Left lobe of liver (tissue), 2 donors: ENCODE measurements around the gene FSTL5. TPM values are rescaled to one million over a fixed set of nuclear protein-coding genes. Genes with fewer than 3 reads are reported as not detected.

Experiments used
- ATAC-seq: fragments of 200-7000 bp; cut with Tn5 transposase; one replicate; pipeline ENCODE4 v1.9.1; 2020; ENCODE audit warnings: mild to moderate bottlenecking, moderate library complexity
- DNase-seq: peaks from one replicate; pipeline ENCODE4 v3.0.0-alpha.2; 2020; ENCODE audit warnings: low spot score
- total RNA-seq: library from RNA; stranded (reverse); gene quantifications from one replicate; pipeline ENCODE4 v1.2.1, GENCODE V29; 2021
- donor health status: DM: no; HTN: no; CAD: no; lungs with moderate emphysema.
- donor health status: DM: no; HTN: yes; CAD: no.

FSTL5 gene
- total RNA-seq, 1 donor from 2014 or later = 0.68 TPM

DNA sequence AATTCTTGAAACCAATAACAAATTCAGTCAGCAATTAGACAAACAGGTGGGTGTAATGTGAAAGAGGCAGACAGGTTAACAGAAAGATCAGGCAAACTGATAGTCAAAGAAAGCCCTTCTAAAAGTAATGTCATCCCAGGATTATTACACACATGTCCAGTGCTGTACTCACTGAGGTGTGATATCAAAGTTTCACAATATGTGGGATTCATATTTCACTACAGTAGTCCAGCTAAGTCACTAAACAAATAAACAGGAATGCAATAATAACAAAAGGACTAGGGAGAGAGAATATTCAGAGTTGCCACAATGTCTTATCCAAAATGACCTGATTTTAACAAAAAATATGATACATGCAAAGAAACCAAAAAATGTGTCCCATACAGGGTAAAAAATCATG, 787.5 kb downstream of the FSTL5 start:
- DNase-seq (no peak), ATAC-seq (no peak)

DNA sequence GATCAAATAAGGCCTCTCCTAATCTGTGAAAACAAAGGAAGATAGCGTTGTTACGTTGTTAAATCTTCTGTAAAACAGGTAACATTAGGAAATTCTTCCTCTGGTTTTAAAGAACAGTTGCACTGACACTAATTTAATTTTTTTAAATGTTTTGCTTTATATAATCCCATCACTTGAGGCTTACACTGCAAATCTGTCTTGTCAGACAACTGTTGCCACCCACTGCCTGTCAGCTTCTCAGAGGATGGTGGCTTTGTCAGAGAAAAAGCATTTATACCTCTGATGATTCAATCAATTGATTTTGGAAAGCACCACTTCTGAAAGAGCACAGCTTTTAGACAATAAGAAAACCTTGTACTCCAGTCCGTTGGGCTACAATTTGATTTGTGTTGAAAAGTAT, 799.1 kb downstream of the FSTL5 start:
- no peak for ATAC-seq
- no peak for DNase-seq

DNA sequence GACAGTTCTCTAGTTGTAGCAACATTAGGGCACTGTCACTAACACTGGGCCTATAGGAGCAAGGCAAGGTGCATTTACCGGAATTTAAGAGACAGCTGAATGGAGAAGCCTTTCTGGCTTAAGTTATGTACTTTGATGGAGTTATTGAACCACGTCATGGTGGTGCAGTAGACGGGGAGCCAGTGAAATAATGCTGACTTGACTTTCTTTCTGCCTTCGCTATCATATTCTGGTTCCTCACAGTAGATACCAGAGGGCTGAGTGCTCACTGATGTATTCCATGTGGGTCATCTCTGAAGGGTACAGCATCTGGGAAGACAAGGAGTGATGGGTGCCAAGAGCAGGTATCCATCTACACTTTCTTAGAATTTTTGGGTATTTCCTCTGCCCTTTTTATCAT, 802.8 kb downstream of the FSTL5 start:
- ATAC-seq (no peak), DNase-seq (no peak)

DNA sequence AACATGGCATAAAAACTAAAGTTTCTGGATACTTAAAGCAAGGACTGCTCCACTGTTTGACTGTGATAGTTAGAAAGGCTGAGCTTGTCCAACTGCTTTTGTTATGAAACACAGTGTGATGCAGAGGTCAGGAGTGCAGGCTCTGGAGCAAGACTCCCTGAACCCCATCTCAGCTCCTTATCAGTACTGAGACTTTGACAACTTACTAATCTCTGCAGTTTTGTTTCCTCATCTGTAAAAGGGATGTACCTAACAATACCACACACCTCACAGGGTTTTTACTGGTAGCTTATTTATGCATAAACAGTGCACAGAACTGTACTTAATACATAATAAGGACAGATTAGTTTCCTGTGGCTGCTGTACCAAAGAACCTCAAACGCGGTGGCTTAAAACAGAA, 804.3 kb downstream of the FSTL5 start:
- no peak for DNase-seq
- no peak for ATAC-seq

DNA sequence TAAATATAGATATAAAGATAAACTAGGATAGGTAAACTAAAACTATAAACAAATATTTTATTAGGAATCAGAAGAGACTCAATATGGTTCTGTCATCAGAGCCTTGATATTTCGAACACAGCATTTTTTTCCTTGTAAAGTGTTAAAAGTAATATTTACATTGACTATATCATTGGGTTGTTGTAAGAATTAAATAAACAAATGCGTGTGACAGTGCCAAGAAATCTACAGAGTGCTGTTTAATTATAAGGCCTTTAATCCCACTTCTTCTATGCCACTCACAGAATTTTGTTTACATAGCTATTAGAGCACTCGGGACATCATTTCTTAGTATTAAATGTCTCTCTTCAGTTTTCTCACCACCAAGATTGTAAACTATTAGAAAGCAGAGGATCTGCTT, 807.4 kb downstream of the FSTL5 start:
- ATAC-seq (no peak), DNase-seq (no peak)

DNA sequence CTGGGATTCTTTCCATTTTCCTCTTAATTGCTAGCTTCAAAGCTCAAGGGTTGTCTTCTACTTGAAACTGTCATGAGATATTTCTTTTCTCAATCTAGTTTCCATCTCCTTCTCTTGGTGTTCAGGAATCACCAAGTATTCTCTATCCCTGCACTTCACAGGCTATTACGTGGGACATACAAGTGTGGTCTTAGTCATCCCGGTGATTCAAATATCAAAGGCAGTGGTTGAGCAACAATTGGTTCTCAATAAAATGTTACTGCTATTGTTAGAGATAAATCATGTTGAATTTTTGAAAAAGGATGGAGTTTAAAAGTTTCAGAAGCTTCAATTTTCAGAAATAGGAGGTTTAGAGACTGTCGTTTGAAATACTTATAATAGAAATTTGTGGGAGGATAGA, 812.9 kb downstream of the FSTL5 start:
- ATAC-seq (no peak), DNase-seq (no peak)

DNA sequence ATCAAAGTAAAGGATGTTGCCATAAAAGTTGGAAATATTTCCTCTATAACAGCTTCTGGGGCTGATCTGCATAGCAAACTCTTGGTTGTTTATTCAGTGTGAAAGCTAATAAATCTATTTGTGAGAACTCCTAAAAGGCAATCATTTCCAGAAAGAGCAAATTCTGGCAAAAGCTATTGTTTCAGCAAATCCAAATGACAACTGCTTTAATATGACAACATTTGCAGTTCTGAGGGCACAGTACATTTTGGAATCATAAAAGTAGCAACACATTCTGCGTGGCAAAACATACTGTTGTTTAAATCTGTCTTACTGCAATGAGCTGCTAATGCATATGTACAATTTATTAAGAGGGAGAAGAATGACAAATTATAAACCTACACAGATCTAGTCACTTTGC, 818.1 kb downstream of the FSTL5 start:
- no peak for ATAC-seq
- DNase-seq = no peak

DNA sequence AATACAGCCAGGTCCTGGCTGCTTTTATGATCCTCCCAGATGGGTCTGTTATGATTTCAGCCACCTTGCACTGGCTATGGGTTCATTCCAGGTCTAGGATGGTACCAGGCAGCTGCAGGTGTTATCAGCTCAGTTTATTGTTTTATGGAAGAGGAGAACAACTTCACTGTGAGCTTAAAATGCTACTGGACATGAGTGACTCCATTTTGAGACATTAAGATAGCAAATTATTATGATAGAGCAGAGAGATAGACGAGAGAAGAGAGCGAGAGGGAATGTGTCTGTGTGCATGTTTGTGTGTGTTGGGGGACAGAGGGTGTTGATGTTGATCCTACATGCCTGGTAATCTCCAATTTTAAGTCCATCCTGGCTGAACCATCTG, 820.2 kb downstream of the FSTL5 start:
- ATAC-seq (no peak), DNase-seq (no peak)

DNA sequence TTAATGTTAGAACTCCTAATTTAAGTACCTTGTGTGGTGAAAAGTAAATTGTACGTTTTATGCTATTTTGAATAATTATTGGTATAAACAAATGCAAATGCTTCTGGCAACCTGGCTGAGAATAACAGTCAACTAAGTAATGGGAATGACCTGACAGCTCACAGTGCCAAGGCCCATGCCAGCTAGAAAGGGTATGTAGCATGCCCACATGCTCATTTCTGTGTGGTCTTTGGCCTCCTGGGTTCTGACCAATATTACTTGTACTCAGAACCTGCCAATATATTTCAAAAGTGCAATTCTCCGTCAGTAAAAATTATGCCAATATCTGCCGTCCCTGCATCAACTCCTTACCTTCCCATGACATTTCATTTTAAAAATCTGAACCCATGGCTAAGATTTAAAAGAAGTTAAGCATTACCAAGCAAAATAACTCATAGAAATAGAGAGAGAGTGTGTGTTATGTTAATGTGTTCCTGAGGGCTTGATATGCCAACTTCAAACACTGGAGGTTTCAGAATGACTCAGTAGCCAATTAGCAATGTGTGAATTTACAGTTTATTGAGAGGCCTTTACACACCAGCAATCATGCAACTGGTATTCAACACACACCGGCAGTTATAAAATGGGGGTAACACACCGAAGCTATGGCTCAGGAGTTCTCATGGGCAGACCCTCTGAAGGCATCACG, 820.8 kb downstream of the FSTL5 start:
- DNase-seq = no peak
- no peak for ATAC-seq

DNA sequence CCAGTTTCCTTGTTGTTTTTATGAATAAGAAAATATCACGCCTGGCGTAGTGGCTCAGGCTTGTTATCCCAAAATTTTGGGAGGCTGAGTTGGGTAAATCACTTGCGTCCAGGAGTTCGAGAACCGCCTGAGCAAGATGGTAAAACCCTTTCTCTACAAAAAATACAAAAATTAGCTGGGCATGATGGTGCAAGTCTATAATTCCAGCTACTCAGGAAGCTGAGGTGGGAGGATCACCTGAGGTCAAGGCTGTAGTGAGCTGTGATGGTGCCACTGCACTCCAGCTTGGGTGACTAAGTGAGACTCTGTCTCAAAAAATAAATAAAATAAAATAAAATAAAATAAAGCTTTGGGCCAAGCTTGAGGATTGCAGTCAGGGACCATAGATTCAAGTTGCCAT, 827.2 kb downstream of the FSTL5 start:
- no peak for ATAC-seq
- DNase-seq = no peak

DNA sequence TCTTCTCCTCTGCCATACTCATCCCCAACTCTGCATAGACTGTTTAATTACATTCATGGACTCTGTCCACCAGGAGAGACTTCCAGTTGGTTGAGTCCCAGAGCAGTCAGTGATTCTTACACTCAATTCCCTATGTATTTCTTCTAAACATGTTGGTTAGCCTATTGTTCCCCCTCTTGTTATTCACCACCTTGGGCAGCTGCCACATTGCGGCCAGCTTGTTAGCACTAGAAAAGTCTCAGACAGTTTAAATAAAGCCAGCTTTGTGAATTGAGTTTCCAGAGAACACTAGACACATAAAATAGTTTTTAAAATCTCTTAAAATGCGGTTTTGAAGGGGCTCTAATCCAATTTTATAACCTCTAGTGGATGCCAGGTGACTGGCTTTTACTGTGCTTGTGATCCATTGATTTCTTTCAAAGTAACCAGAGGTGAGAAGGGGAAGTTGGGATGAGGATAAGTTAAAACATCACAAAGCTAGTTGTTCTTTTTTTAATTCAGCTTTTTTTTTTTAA, 827.7 kb downstream of the FSTL5 start:
- no peak for ATAC-seq
- DNase-seq = no peak
